WTC11 (cell line): Measurements from ENCODE around the gene CRYGC. TPM values are rescaled to one million over a fixed set of nuclear protein-coding genes. Genes with fewer than 3 reads are reported as not detected.

ENCODE experiments used
- ATAC-seq: fragments of 200-7000 bp; cut with Tn5 transposase; 2 replicates; pipeline ENCODE4 v1.10.0; 2021; ENCODE audit warnings: mild to moderate bottlenecking, moderate library complexity
- CTCF ChIA-PET: fragments of 300-600 bp; sonication (Branson Sonifier 250); formaldehyde crosslinking; loops from one replicate; lab custom pipeline; 2021; ENCODE audit warnings: antibody characterized with exemption; lab: Charles Lee
- POLR2A ChIA-PET: fragments of 350-600 bp; sonication (Branson Sonifier 250); formaldehyde crosslinking; loops from one replicate; lab custom pipeline; 2021; ENCODE audit warnings: antibody characterized with exemption; lab: Charles Lee
- DNase-seq: peaks from one replicate; pipeline ENCODE4 v3.0.0; 2021; ENCODE audit warnings: low spot score
- H3K27ac Mint-ChIP-seq: 2 replicates; pipeline ENCODE4 v1.8.0; 2021; ENCODE audit warnings: mixed read lengths
- H3K27me3 Mint-ChIP-seq: 2 replicates; pipeline ENCODE4 v1.8.0; 2021; ENCODE audit warnings: low read depth, mild to moderate bottlenecking, moderate library complexity, mixed read lengths
- H3K36me3 Mint-ChIP-seq: 2 replicates; pipeline ENCODE4 v1.8.0; 2021; ENCODE audit warnings: mixed read lengths
- H3K4me1 Mint-ChIP-seq: 2 replicates; pipeline ENCODE4 v1.8.0; 2022; ENCODE audit warnings: mixed read lengths
- H3K4me3 Mint-ChIP-seq: 2 replicates; pipeline ENCODE4 v1.8.0; 2021; ENCODE audit warnings: mild to moderate bottlenecking, moderate library complexity, mixed read lengths
- H3K9me3 Mint-ChIP-seq: 2 replicates; pipeline ENCODE4 v1.8.0; 2021; ENCODE audit warnings: mixed read lengths
- CBFB ChIP-seq: sonication (generic); formaldehyde crosslinking; IDR thresholded peaks from 2 replicates; pipeline ENCODE4 v1.8.1; 2022; ENCODE audit warnings: mild to moderate bottlenecking, low read depth, missing genetic modification reagents
- NFATC4 ChIP-seq: fragments of 250-450 bp; sonication (Bioruptor Pico); IDR thresholded peaks from 2 replicates; pipeline ENCODE4 v1.9.0; 2021; ENCODE audit warnings: mild to moderate bottlenecking
- PRRX2 ChIP-seq: fragments of 250-450 bp; sonication (Bioruptor Pico); IDR thresholded peaks from 2 replicates; pipeline ENCODE4 v1.8.0; 2021; ENCODE audit warnings: mild to moderate bottlenecking
- RORB ChIP-seq: fragments of 250-450 bp; sonication (Bioruptor Pico); IDR thresholded peaks from 2 replicates; pipeline ENCODE4 v1.9.0; 2021; ENCODE audit warnings: mild to moderate bottlenecking
- TEAD1 ChIP-seq: sonication (generic); formaldehyde crosslinking; IDR thresholded peaks from 2 replicates; pipeline ENCODE4 v1.8.0; 2022; ENCODE audit warnings: mild to moderate bottlenecking, missing genetic modification reagents
- TP53 ChIP-seq: sonication (generic); formaldehyde crosslinking; IDR thresholded peaks from 2 replicates; pipeline ENCODE4 v1.8.1; 2023; ENCODE audit warnings: mild to moderate bottlenecking, missing genetic modification reagents
- ZNF423 ChIP-seq: fragments of 250-450 bp; sonication (Bioruptor Pico); IDR thresholded peaks from 2 replicates; pipeline ENCODE4 v2.1.2; 2022; ENCODE audit warnings: mild to moderate bottlenecking, moderate library complexity
- total RNA-seq: library from RNA; stranded (reverse); gene quantifications from 3 replicates; pipeline ENCODE4 v1.2.3, GENCODE V29; 2021
- TF ChIP-seq, protein P1 (sequence below): sonication (generic); formaldehyde crosslinking; IDR thresholded peaks from 2 replicates; pipeline ENCODE4 v1.8.0; 2023; ENCODE audit warnings: mild to moderate bottlenecking, missing genetic modification reagents
- TF ChIP-seq, protein P2 (sequence below): fragments of 250-450 bp; sonication (Bioruptor Pico); IDR thresholded peaks from 2 replicates; pipeline ENCODE4 v2.1.2; 2022; ENCODE audit warnings: mild to moderate bottlenecking, moderate library complexity
- TF ChIP-seq, protein P3 (sequence below): sonication (generic); formaldehyde crosslinking; IDR thresholded peaks from 2 replicates; pipeline ENCODE4 v1.8.0; 2022; ENCODE audit warnings: mild to moderate bottlenecking, missing genetic modification reagents
- TF ChIP-seq, protein P4 (sequence below): sonication (generic); formaldehyde crosslinking; IDR thresholded peaks from 2 replicates; pipeline ENCODE4 v1.8.0; 2022; ENCODE audit warnings: mild to moderate bottlenecking, missing genetic modification reagents
- TF ChIP-seq, protein P5 (sequence below): sonication (generic); formaldehyde crosslinking; IDR thresholded peaks from 2 replicates; pipeline ENCODE4 v1.8.0; 2022; ENCODE audit warnings: mild to moderate bottlenecking, missing genetic modification reagents
- TF ChIP-seq, protein P6 (sequence below): fragments of 250-450 bp; sonication (Bioruptor Pico); conservative IDR thresholded peaks from 2 replicates; pipeline ENCODE4 v1.9.0; 2021; ENCODE audit warnings: mild to moderate bottlenecking
- TF ChIP-seq, protein P7 (sequence below): sonication (generic); formaldehyde crosslinking; IDR thresholded peaks from 2 replicates; pipeline ENCODE4 v1.8.1; 2022; ENCODE audit warnings: low read depth, mild to moderate bottlenecking, moderate library complexity, missing genetic modification reagents, borderline replicate concordance
- TF ChIP-seq, protein P8 (sequence below): fragments of 250-450 bp; sonication (Bioruptor Pico); IDR thresholded peaks from 2 replicates; pipeline ENCODE4 v1.9.0; 2021; ENCODE audit warnings: mild to moderate bottlenecking

Gene CRYGC
- total RNA-seq, 1 experiment from 2014 or later: not detected

DNA sequence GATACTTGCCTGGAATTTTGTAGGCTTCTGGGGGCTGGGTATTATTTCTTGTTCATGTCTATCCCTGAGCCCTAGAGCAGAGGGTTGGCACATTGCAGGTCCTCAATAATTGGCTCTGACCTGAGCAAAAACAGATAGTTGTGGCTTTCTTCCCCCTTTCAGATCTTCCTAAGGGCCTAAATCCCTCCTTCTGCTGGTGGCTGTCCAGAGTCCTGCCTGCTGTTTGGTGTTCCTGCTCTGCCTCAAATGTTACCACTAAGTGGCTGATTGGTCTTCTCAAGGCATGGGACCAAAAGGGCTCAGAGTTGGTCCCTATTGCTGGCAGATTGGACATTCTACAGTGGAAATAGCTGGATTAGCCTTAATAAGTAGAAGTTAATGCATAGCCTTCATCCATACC is 17.4 kb upstream of the CRYGC start:
- TF ChIP-seq ZNF423 (no peak), RORB (CRISPR knock-in tag) (no peak), PRRX2 (no peak), TP53 (CRISPR knock-in tag) (no peak), CBFB (CRISPR knock-in tag) (no peak), NFATC4 (CRISPR knock-in tag) (no peak), TEAD1 (CRISPR knock-in tag) (no peak)
- TF ChIP-seq, protein P1, sequence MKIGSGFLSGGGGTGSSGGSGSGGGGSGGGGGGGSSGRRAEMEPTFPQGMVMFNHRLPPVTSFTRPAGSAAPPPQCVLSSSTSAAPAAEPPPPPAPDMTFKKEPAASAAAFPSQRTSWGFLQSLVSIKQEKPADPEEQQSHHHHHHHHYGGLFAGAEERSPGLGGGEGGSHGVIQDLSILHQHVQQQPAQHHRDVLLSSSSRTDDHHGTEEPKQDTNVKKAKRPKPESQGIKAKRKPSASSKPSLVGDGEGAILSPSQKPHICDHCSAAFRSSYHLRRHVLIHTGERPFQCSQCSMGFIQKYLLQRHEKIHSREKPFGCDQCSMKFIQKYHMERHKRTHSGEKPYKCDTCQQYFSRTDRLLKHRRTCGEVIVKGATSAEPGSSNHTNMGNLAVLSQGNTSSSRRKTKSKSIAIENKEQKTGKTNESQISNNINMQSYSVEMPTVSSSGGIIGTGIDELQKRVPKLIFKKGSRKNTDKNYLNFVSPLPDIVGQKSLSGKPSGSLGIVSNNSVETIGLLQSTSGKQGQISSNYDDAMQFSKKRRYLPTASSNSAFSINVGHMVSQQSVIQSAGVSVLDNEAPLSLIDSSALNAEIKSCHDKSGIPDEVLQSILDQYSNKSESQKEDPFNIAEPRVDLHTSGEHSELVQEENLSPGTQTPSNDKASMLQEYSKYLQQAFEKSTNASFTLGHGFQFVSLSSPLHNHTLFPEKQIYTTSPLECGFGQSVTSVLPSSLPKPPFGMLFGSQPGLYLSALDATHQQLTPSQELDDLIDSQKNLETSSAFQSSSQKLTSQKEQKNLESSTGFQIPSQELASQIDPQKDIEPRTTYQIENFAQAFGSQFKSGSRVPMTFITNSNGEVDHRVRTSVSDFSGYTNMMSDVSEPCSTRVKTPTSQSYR (CRISPR knock-in tag): no peak
- TF ChIP-seq, protein P2, sequence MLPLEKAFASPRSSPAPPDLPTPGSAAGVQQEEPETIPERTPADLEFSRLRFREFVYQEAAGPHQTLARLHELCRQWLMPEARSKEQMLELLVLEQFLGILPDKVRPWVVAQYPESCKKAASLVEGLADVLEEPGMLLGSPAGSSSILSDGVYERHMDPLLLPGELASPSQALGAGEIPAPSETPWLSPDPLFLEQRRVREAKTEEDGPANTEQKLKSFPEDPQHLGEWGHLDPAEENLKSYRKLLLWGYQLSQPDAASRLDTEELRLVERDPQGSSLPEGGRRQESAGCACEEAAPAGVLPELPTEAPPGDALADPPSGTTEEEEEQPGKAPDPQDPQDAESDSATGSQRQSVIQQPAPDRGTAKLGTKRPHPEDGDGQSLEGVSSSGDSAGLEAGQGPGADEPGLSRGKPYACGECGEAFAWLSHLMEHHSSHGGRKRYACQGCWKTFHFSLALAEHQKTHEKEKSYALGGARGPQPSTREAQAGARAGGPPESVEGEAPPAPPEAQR (CRISPR knock-in tag): no peak
- TF ChIP-seq, protein P3, sequence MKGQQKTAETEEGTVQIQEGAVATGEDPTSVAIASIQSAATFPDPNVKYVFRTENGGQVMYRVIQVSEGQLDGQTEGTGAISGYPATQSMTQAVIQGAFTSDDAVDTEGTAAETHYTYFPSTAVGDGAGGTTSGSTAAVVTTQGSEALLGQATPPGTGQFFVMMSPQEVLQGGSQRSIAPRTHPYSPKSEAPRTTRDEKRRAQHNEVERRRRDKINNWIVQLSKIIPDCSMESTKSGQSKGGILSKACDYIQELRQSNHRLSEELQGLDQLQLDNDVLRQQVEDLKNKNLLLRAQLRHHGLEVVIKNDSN (CRISPR knock-in tag): no peak
- TF ChIP-seq, protein P4, sequence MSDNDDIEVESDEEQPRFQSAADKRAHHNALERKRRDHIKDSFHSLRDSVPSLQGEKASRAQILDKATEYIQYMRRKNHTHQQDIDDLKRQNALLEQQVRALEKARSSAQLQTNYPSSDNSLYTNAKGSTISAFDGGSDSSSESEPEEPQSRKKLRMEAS: no peak
- TF ChIP-seq, protein P5, sequence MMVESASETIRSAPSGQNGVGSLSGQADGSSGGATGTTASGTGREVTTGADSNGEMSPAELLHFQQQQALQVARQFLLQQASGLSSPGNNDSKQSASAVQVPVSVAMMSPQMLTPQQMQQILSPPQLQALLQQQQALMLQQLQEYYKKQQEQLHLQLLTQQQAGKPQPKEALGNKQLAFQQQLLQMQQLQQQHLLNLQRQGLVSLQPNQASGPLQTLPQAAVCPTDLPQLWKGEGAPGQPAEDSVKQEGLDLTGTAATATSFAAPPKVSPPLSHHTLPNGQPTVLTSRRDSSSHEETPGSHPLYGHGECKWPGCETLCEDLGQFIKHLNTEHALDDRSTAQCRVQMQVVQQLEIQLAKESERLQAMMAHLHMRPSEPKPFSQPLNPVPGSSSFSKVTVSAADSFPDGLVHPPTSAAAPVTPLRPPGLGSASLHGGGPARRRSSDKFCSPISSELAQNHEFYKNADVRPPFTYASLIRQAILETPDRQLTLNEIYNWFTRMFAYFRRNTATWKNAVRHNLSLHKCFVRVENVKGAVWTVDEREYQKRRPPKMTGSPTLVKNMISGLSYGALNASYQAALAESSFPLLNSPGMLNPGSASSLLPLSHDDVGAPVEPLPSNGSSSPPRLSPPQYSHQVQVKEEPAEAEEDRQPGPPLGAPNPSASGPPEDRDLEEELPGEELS (CRISPR knock-in tag): no peak
- TF ChIP-seq, protein P6, sequence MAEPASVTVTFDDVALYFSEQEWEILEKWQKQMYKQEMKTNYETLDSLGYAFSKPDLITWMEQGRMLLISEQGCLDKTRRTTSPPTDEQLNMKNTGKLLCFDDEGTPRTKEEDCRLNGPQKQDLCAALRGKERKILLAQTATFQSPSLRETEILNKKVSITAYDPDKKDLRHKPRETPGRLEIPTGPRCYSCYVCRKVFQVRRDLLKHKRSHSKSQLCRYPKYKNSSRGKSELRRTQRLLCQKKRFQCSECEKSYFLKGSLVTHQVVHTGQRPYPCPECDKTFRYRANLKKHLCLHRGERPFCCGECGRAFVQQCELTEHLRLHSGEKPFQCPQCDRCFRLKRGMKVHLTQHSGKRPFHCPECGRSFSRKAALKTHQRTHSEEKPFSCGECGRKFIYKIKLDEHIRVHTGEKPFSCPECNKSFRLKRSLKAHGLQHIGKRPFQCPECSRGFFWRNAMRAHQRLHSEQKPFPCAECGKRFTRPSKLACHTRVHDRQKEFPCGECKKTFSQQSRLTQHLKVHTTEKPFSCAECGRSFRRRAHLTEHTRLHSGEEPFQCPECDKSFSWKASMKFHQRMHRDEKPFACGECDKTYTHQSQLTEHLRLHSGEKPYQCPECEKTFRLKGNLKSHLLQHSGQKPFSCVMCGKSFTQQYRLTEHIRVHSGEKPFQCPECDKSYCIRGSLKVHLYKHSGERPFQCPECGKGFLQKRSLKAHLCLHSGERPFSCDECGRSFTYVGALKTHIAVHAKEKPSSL (CRISPR knock-in tag): no peak
- TF ChIP-seq, protein P7, sequence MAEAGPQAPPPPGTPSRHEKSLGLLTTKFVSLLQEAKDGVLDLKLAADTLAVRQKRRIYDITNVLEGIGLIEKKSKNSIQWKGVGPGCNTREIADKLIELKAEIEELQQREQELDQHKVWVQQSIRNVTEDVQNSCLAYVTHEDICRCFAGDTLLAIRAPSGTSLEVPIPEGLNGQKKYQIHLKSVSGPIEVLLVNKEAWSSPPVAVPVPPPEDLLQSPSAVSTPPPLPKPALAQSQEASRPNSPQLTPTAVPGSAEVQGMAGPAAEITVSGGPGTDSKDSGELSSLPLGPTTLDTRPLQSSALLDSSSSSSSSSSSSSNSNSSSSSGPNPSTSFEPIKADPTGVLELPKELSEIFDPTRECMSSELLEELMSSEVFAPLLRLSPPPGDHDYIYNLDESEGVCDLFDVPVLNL (CRISPR knock-in tag): no peak
- TF ChIP-seq, protein P8, sequence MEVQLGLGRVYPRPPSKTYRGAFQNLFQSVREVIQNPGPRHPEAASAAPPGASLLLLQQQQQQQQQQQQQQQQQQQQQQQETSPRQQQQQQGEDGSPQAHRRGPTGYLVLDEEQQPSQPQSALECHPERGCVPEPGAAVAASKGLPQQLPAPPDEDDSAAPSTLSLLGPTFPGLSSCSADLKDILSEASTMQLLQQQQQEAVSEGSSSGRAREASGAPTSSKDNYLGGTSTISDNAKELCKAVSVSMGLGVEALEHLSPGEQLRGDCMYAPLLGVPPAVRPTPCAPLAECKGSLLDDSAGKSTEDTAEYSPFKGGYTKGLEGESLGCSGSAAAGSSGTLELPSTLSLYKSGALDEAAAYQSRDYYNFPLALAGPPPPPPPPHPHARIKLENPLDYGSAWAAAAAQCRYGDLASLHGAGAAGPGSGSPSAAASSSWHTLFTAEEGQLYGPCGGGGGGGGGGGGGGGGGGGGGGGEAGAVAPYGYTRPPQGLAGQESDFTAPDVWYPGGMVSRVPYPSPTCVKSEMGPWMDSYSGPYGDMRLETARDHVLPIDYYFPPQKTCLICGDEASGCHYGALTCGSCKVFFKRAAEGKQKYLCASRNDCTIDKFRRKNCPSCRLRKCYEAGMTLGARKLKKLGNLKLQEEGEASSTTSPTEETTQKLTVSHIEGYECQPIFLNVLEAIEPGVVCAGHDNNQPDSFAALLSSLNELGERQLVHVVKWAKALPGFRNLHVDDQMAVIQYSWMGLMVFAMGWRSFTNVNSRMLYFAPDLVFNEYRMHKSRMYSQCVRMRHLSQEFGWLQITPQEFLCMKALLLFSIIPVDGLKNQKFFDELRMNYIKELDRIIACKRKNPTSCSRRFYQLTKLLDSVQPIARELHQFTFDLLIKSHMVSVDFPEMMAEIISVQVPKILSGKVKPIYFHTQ (CRISPR knock-in tag): no peak
- Mint-ChIP-seq H3K4me1 (peaks cover 41% of the 10 kb centered on the region), H3K27ac (no peak overlapping the region), H3K9me3 (peaks cover 22% of the 10 kb centered on the region), H3K27me3 (no peaks in the 10 kb centered on the region; the same call in 1 of the 2 replicates), H3K4me3 (no peak overlapping the region), H3K36me3 (peaks cover 12% of the 10 kb centered on the region)
- ATAC-seq: no peak
- POLR2A ChIA-PET: no interaction called here
- CTCF ChIA-PET: interaction anchor here (0.8 to 3.2 kb wide), 6 partner anchors 16 to 381 kb away, joined by 3 to 30 read pairs (median 6); no protein-coding TSS in a partner anchor
- no peak for DNase-seq
